Measurements from ENCODE around the gene DENND11.
A peak's percentile ranks its signal among the peaks of the same experiment; 100 is the strongest.

Gene DENND11

DNA sequence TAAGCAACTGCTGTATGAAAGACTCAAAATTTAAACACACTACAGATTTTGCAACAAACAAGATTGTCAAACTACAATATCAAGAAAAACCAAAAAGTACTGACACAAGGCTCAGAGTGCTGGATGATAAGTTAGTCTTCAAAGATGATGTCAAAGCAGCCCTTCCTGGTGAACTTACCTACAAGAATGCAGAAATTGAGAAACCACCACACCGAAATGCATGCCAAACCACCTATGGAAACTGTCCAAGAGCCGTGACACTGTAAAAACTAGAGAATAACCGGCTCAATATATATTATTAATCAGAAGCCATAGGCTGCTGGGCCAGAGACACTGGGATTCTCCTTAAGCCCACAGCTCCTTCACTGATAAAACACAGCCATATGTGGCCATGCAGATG, 25.3 kb downstream of the DENND11 start:
- Histone ChIP-seq H2AFZ (no peak overlapping the region), H3K4me2 (ENCODE audit: low read length) (no peak overlapping the region), H3K79me2 (no peaks in the 10 kb centered on the region), H3K9ac (no peak overlapping the region), H3K27ac (no peak overlapping the region), H3K27me3 (ENCODE audit: control insufficient read depth, insufficient read depth, low read length) (no peaks in the 10 kb centered on the region), H3K9me3 (ENCODE audit: control insufficient read depth, low read length) (no peaks in the 10 kb centered on the region), H3K36me3 (ENCODE audit: control insufficient read depth, insufficient read depth, low read length) (no peaks in the 10 kb centered on the region), H3K4me1 (no peaks in the 10 kb centered on the region), H3K4me3 (ENCODE audit: low read depth, low read length) (no peak overlapping the region)
- TF ChIP-seq, protein P1, sequence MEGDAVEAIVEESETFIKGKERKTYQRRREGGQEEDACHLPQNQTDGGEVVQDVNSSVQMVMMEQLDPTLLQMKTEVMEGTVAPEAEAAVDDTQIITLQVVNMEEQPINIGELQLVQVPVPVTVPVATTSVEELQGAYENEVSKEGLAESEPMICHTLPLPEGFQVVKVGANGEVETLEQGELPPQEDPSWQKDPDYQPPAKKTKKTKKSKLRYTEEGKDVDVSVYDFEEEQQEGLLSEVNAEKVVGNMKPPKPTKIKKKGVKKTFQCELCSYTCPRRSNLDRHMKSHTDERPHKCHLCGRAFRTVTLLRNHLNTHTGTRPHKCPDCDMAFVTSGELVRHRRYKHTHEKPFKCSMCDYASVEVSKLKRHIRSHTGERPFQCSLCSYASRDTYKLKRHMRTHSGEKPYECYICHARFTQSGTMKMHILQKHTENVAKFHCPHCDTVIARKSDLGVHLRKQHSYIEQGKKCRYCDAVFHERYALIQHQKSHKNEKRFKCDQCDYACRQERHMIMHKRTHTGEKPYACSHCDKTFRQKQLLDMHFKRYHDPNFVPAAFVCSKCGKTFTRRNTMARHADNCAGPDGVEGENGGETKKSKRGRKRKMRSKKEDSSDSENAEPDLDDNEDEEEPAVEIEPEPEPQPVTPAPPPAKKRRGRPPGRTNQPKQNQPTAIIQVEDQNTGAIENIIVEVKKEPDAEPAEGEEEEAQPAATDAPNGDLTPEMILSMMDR (IDR thresholded peaks at IDR 0.05), result no peak

DNA sequence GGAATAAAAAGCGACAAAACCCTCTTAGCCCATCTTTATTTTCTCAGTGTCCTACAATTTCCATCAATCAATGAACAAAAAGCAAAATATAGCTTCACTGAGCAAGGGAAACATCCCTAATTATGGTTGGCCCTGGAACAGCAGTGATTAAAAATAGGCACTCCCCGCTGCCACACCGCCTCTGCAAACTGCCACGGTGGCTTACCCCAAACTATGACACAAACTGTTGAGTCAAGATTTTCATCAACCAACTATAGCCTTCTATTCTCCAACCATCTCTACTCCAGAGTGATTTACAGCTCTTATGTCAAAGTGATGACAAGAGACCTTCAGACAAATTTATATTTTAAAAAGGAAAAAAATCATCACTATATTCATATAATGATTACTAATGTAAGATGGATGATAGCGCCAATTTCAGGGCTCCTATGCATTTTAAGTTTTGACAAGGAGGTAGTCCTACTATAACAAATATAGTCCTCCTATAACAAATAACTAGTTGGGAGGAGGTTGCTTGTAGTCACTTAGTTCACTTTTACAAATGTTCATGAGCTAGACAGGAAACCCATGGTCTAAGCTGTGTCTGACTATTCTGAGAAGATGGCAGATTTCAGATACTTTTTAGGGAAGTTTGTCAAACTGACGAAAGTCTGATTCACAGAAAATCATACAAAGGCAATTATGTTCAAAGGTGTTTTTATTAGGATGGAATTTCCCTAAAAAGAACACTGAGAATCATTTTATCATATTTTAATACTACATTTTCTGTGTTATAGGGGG, 26.3 kb downstream of the DENND11 start:
- H3K27ac ChIP-seq, result no peak overlapping the region
- H3K79me2 ChIP-seq, result no peaks in the 10 kb centered on the region

DNA sequence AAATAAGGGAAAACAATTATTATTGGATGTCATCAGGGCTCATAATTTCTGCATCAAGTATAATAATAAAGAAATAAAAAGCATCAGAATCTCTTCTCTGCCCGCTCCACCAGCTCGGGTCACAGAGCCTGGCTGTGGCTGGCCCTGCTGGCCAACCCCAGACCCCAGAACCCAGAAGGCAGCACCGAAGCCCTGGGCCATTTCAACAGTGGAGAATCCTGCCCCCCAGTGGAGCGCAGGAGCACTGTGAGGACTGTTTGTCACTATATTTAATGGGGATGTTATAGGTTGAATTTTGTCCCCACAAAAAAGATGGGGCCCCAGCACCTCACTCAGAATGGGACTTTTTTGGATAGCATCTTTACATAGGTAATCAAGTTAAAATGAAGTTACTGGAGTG, 27.3 kb downstream of the DENND11 start:
- TF ChIP-seq, protein P1 (IDR thresholded peaks at IDR 0.05), result peak; percentile 18
- no peak overlapping the region for H3K4me3 ChIP-seq (ENCODE audit: low read depth, low read length)
- H3K4me1 ChIP-seq, result no peaks in the 10 kb centered on the region
- H3K79me2 ChIP-seq, result no peaks in the 10 kb centered on the region
- no peak overlapping the region for H3K9ac ChIP-seq
- no peak overlapping the region for H3K27ac ChIP-seq
- no peaks in the 10 kb centered on the region for H3K27me3 ChIP-seq (ENCODE audit: control insufficient read depth, insufficient read depth, low read length)
- H3K4me2 ChIP-seq (ENCODE audit: low read length), result no peak overlapping the region
- no peaks in the 10 kb centered on the region for H3K9me3 ChIP-seq (ENCODE audit: control insufficient read depth, low read length)
- no peaks in the 10 kb centered on the region for H3K36me3 ChIP-seq (ENCODE audit: control insufficient read depth, insufficient read depth, low read length)
- H2AFZ ChIP-seq, result no peak overlapping the region

More for the DNA sequence above, 26.3 kb downstream of the DENND11 start:
- TF ChIP-seq, protein P1 (IDR thresholded peaks at IDR 0.05), result no peak
- H3K27me3 ChIP-seq (ENCODE audit: control insufficient read depth, insufficient read depth, low read length), result no peaks in the 10 kb centered on the region
- H3K4me3 ChIP-seq (ENCODE audit: low read depth, low read length), result no peak overlapping the region
- no peak overlapping the region for H2AFZ ChIP-seq
- H3K9me3 ChIP-seq (ENCODE audit: control insufficient read depth, low read length), result no peaks in the 10 kb centered on the region
- no peak overlapping the region for H3K4me2 ChIP-seq (ENCODE audit: low read length)
- no peaks in the 10 kb centered on the region for H3K36me3 ChIP-seq (ENCODE audit: control insufficient read depth, insufficient read depth, low read length)
- H3K9ac ChIP-seq, result no peak overlapping the region
- H3K4me1 ChIP-seq, result no peaks in the 10 kb centered on the region

DNA sequence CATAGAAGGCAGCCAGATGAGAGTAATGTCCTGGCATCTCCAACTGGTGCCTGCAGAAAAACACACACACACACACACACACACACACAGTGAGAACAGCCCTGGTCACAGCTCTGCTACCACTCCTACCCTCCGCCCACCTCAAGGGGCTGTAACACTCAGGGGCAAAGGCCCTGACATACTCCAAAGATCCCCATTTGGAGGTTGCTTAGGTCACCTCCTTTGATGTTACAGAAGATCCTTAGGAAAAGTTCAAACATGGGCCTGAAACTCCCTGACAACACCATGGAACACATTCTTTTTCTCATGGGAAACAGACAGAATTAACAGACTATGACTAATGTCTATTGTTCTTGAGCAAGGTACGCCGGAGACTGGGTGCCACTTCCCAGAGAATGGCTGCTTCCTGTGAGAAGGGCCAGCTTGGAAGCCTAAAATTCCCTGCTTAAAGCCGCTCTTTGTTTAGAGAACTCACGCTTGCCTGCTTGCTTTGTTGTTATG, 27.7 kb downstream of the DENND11 start:
- Histone ChIP-seq H3K4me3 (ENCODE audit: low read depth, low read length) (no peak overlapping the region), H3K9me3 (ENCODE audit: control insufficient read depth, low read length) (no peaks in the 10 kb centered on the region), H3K36me3 (ENCODE audit: control insufficient read depth, insufficient read depth, low read length) (no peaks in the 10 kb centered on the region), H3K27me3 (ENCODE audit: control insufficient read depth, insufficient read depth, low read length) (no peaks in the 10 kb centered on the region), H3K79me2 (no peaks in the 10 kb centered on the region), H3K27ac (peak overlapping the region; percentile 5), H3K4me2 (ENCODE audit: low read length) (no peak overlapping the region), H2AFZ (no peak overlapping the region), H3K4me1 (no peaks in the 10 kb centered on the region), H3K9ac (no peak overlapping the region)
- TF ChIP-seq, protein P1 (IDR thresholded peaks at IDR 0.05), result no peak

DNA sequence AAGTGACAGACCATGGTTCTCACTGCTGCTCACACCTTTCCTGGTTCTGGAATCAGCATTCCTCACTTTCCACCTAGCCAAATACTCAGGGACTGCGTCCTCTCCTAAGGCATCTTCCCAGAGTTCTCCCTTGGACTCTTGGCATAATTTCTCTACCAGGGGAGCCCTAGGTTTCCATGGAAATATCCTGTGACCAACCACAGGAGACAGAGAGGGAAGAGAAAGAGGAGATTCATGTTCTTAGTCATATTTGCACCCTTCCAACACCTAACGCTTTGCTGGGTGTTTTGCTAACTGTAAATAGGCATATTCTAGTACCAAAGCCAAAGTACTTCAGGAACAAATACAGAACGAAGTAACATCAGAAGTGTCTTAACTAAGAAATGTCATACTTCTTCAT, 28.6 kb downstream of the DENND11 start:
- TF ChIP-seq, protein P1 (IDR thresholded peaks at IDR 0.05), result no peak
- Histone ChIP-seq H3K79me2 (no peaks in the 10 kb centered on the region), H3K4me2 (ENCODE audit: low read length) (no peak overlapping the region), H2AFZ (no peak overlapping the region), H3K4me1 (no peaks in the 10 kb centered on the region), H3K9me3 (ENCODE audit: control insufficient read depth, low read length) (no peaks in the 10 kb centered on the region), H3K9ac (no peak overlapping the region), H3K36me3 (ENCODE audit: control insufficient read depth, insufficient read depth, low read length) (no peaks in the 10 kb centered on the region), H3K4me3 (ENCODE audit: low read depth, low read length) (no peak overlapping the region), H3K27ac (no peak overlapping the region), H3K27me3 (ENCODE audit: control insufficient read depth, insufficient read depth, low read length) (no peaks in the 10 kb centered on the region)

All from parathyroid adenoma (tissue), 2 donors.